DOHH2 (cell line): ENCODE measurements around the gene NFRKB.
A peak's percentile ranks its signal among the peaks of the same experiment; 100 is the strongest.

Experiments
- H3F3A ChIP-seq: fragments of 200-600 bp; sonication (generic), shearing (Covaris generic); 2 replicates; pipeline ENCODE4 v1.6.0; 2016; ENCODE audit warnings: antibody characterized with exemption, mild to moderate bottlenecking; ENCODE audit not compliant: control insufficient read depth, insufficient read depth
- H3K27ac ChIP-seq: fragments of 200-600 bp; sonication (generic); 2 replicates; pipeline ENCODE4 v1.5.1; 2014; ENCODE audit warnings: low read depth, mild to moderate bottlenecking, low read length, moderate library complexity
- H3K27me3 ChIP-seq: fragments of 200-600 bp; sonication (generic); 2 replicates; pipeline ENCODE4 v1.6.1; 2014; ENCODE audit warnings: mild to moderate bottlenecking, low read length, mixed read lengths; ENCODE audit not compliant: control insufficient read depth
- H3K36me3 ChIP-seq: fragments of 200-600 bp; sonication (generic); 2 replicates; pipeline ENCODE4 v1.6.1; 2014; ENCODE audit warnings: mild to moderate bottlenecking, low read length, moderate library complexity, mixed read lengths; ENCODE audit not compliant: control insufficient read depth
- H3K4me1 ChIP-seq: fragments of 200-600 bp; sonication (generic); 2 replicates; pipeline ENCODE4 v1.6.1; 2014; ENCODE audit warnings: mild to moderate bottlenecking, low read length, mixed read lengths; ENCODE audit not compliant: control insufficient read depth
- H3K4me2 ChIP-seq: fragments of 200-600 bp; sonication (generic); 2 replicates; pipeline ENCODE4 v1.6.0; 2014; ENCODE audit warnings: mild to moderate bottlenecking, low read length, moderate library complexity
- H3K4me3 ChIP-seq: fragments of 200-600 bp; sonication (generic); 2 replicates; pipeline ENCODE4 v1.5.1; 2014; ENCODE audit warnings: mild to moderate bottlenecking, low read length, mixed read lengths
- H3K79me2 ChIP-seq: fragments of 200-600 bp; sonication (generic); 2 replicates; pipeline ENCODE4 v1.6.1; 2014; ENCODE audit warnings: mild to moderate bottlenecking, low read length, mixed read lengths; ENCODE audit not compliant: control insufficient read depth
- H3K9me2 ChIP-seq: fragments of 200-600 bp; sonication (generic); replicated peaks from 2 replicates; pipeline ENCODE4 v1.6.1; 2014; ENCODE audit warnings: mild to moderate bottlenecking, low read length, mixed read lengths; ENCODE audit not compliant: control insufficient read depth
- H3K9me3 ChIP-seq: fragments of 200-600 bp; sonication (generic); 2 replicates; pipeline ENCODE4 v1.6.1; 2014; ENCODE audit warnings: antibody characterized with exemption, low read length, mixed read lengths; ENCODE audit not compliant: control insufficient read depth, insufficient read depth
- H4K20me1 ChIP-seq: fragments of 200-600 bp; sonication (generic); 2 replicates; pipeline ENCODE4 v1.6.0; 2014; ENCODE audit warnings: low read depth, mild to moderate bottlenecking, antibody characterized with exemption, low read length, moderate library complexity; ENCODE audit not compliant: control insufficient read depth, insufficient read depth
- EZH2phosphoT487 ChIP-seq: fragments of 200-600 bp; sonication (generic); IDR thresholded peaks from 2 replicates; pipeline ENCODE4 v1.6.1; 2017; ENCODE audit warnings: borderline replicate concordance, mild to moderate bottlenecking, antibody characterized with exemption, low read length, moderate library complexity, mixed read lengths
- TF ChIP-seq, protein P1 (sequence below): fragments of 200-600 bp; sonication (generic); IDR thresholded peaks from one replicate; pipeline ENCODE4 v1.5.1; 2014; ENCODE audit warnings: antibody characterized with exemption, mild to moderate bottlenecking, low read depth, low read length; ENCODE audit not compliant: poor library complexity, severe bottlenecking

The NFRKB gene

DNA sequence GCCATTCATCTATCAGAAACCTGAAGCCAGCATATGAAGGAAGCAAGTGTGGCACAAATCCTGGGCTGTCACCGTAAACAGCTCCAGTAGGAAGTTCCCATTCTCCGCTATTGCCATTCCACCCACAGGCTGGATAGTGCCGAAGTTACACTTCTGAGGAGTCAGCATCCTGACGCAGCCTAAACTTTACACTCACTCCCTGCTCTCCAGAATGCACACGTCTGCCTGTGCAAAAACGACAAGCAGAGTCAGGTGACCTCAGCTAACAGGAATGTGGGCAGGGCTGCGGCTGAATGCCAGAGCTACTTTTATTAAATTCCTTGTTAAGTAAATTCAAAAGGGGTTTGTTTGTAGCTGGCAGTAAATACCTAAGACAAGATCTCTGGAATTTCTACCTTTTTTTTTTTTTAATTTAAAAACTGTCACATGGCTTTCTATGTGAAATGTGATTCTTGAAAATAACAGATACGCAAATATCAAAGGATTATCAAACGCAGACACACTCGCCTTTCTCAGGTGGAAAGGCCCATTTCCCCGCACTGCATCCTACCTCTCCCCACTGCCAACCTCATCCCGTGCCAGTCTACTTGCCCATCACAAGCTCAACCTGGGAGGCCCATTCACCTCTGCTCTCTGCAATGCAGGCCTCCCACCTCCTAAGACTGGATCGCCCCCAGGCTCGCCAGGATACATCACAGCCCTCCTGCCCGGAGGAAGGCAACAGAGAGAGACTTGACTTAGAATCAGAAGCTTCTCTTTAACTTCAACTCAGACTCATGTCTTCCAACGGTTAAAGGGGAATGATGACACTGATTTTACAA lies 33.5 kb downstream of the NFRKB start:
- no peak overlapping the region for H3K27ac ChIP-seq
- H3K9me3 ChIP-seq: no peaks in the 10 kb centered on the region
- H3K36me3 ChIP-seq: peaks cover 51% of the 10 kb centered on the region
- H3K4me1 ChIP-seq: no peaks in the 10 kb centered on the region
- no peak for TF ChIP-seq EZH2phosphoT487
- H3K4me2 ChIP-seq: no peak overlapping the region
- H3K4me3 ChIP-seq: no peak overlapping the region
- H3K27me3 ChIP-seq: no peaks in the 10 kb centered on the region
- no peaks in the 10 kb centered on the region for H4K20me1 ChIP-seq
- no peaks in the 10 kb centered on the region for H3K9me2 ChIP-seq
- H3K79me2 ChIP-seq: no peaks in the 10 kb centered on the region
- no peaks in the 10 kb centered on the region for H3F3A ChIP-seq

DNA sequence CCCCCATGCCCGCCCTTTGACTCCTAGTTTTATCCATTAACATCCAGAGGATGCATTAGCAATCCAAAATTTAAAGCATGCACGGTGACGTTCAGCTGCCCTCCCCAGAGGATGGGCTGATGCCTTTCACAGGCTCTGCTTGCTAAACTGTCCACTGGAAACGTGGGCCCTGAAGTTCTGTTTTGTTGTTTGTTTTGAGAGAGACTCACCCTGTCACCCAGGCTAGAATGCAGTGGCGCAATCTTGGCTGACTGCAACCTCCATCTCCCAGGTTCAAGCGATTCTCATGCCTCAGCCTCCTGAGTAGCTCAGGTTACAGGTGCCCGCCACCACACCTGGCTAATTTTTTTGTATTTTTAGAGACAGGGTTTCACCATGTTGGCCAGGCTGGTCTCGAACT lies 39.3 kb downstream of the NFRKB start:
- Histone ChIP-seq H3K9me2 (no peaks in the 10 kb centered on the region), H3K9me3 (no peaks in the 10 kb centered on the region), H3F3A (no peaks in the 10 kb centered on the region), H3K36me3 (peaks cover 8% of the 10 kb centered on the region; the same call in 1 of the 2 replicates), H4K20me1 (no peaks in the 10 kb centered on the region), H3K27ac (no peak overlapping the region), H3K4me2 (no peak overlapping the region), H3K27me3 (no peaks in the 10 kb centered on the region), H3K79me2 (no peaks in the 10 kb centered on the region), H3K4me3 (no peak overlapping the region), H3K4me1 (peaks cover 13% of the 10 kb centered on the region)
- no peak for TF ChIP-seq EZH2phosphoT487
- TF ChIP-seq, protein P1, sequence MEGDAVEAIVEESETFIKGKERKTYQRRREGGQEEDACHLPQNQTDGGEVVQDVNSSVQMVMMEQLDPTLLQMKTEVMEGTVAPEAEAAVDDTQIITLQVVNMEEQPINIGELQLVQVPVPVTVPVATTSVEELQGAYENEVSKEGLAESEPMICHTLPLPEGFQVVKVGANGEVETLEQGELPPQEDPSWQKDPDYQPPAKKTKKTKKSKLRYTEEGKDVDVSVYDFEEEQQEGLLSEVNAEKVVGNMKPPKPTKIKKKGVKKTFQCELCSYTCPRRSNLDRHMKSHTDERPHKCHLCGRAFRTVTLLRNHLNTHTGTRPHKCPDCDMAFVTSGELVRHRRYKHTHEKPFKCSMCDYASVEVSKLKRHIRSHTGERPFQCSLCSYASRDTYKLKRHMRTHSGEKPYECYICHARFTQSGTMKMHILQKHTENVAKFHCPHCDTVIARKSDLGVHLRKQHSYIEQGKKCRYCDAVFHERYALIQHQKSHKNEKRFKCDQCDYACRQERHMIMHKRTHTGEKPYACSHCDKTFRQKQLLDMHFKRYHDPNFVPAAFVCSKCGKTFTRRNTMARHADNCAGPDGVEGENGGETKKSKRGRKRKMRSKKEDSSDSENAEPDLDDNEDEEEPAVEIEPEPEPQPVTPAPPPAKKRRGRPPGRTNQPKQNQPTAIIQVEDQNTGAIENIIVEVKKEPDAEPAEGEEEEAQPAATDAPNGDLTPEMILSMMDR: no peak

DNA sequence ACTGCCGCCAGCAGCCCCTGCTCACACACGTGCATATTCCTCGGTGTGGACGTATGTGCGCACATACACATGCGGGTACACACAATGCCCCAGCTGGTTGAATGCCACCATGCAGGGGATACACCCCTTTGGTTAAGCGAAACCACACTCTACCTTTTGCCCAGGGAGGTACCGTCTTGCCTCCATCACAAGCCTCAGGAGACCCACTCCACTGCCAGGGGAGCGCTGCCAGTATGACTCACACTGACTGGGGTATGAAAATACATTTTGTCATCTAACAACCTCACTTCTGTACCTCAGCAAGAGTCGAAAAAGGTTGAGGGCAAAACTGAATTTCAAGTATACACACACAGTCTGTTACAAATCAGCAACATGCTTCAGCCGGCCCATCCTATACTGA lies 40.3 kb downstream of the NFRKB start:
- no peaks in the 10 kb centered on the region for H4K20me1 ChIP-seq
- no peaks in the 10 kb centered on the region for H3K9me3 ChIP-seq
- no peaks in the 10 kb centered on the region for H3K79me2 ChIP-seq
- no peak for TF ChIP-seq EZH2phosphoT487
- TF ChIP-seq, protein P1: no peak
- H3K27me3 ChIP-seq: no peaks in the 10 kb centered on the region
- H3F3A ChIP-seq: no peaks in the 10 kb centered on the region
- H3K27ac ChIP-seq: no peak overlapping the region
- H3K9me2 ChIP-seq: no peaks in the 10 kb centered on the region
- H3K4me2 ChIP-seq: no peak overlapping the region
- H3K4me1 ChIP-seq: peaks cover 13% of the 10 kb centered on the region
- H3K4me3 ChIP-seq: no peak overlapping the region
- H3K36me3 ChIP-seq: peaks cover 3% of the 10 kb centered on the region; the same call in 1 of the 2 replicates

DNA sequence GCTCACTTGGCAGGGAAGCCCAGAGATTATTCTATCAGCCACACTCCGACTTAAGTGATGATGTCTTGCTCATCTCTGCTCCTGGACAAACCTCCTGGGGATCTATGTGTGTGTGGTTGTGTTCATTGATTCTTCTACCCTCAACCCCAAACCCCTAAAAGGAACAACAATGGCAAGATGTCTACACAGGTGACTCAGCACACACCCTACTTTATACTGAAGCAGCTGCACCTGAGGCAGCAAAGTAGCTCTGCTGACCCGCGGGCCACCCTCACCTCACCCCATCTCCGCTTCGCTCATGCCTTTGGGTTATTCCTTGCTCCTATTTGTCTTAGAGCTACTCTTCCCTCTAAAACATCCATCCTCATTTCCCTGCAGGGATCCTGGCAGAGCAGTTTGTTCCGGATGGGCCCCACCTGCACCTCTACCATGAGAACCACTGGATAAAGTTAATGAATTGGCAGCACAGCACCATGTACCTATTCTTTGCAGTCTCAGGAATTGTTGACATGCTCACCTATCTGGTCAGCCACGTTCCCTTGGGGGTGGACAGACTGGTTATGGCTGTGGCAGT lies 41.1 kb downstream of the NFRKB start:
- TF ChIP-seq EZH2phosphoT487: no peak
- TF ChIP-seq, protein P1: no peak
- Histone ChIP-seq H3K4me3 (no peak overlapping the region; the same call in 1 of the 2 replicates), H3K9me2 (no peaks in the 10 kb centered on the region), H3F3A (no peaks in the 10 kb centered on the region), H3K4me2 (0 out of 2 replicates have a peak overlapping the region, but pooled peaks have one; percentile 23), H3K27ac (no peak overlapping the region), H3K79me2 (no peaks in the 10 kb centered on the region), H3K4me1 (peaks cover 13% of the 10 kb centered on the region), H3K36me3 (no peaks in the 10 kb centered on the region), H3K9me3 (no peaks in the 10 kb centered on the region), H4K20me1 (no peaks in the 10 kb centered on the region), H3K27me3 (no peaks in the 10 kb centered on the region)
